WI38 (cell line): ENCODE results near the gene SH3RF3.

ENCODE experiments used
- H3K4me3 ChIP-seq: 2 replicates; pipeline ENCODE4 v1.5.1; 2011; ENCODE audit warnings: low read depth, mild to moderate bottlenecking, control low read depth, low read length
- CTCF ChIP-seq: IDR thresholded peaks from 2 replicates; pipeline ENCODE4 v1.5.1; 2012; ENCODE audit warnings: low read depth, mild to moderate bottlenecking, control low read depth, low read length

The SH3RF3 gene

GRCh38 chr2:109404681-109405080 is 275.7 kb downstream of the SH3RF3 start:
- H3K4me3 ChIP-seq = no peak overlapping the region
- no peak for TF ChIP-seq CTCF

GRCh38 chr2:109405873-109406272 is 276.9 kb downstream of the SH3RF3 start:
- TF ChIP-seq CTCF = no peak
- H3K4me3 ChIP-seq = no peak overlapping the region

GRCh38 chr2:109406301-109406700 is 277.3 kb downstream of the SH3RF3 start:
- no peak for TF ChIP-seq CTCF

GRCh38 chr2:109407276-109408042 is 278.5 kb downstream of the SH3RF3 start:
- no peak for TF ChIP-seq CTCF

More at GRCh38 chr2:109406301-109406700, 277.3 kb downstream of the SH3RF3 start:
- no peak overlapping the region for H3K4me3 ChIP-seq

GRCh38 chr2:109408043-109408335 is 279.0 kb downstream of the SH3RF3 start:
- TF ChIP-seq CTCF = no peak
- H3K4me3 ChIP-seq = no peak overlapping the region

More at GRCh38 chr2:109407276-109408042, 278.5 kb downstream of the SH3RF3 start:
- H3K4me3 ChIP-seq = no peak overlapping the region

GRCh38 chr2:109409321-109410038 is 280.5 kb downstream of the SH3RF3 start:
- no peak for TF ChIP-seq CTCF
- H3K4me3 ChIP-seq = no peak overlapping the region
